Endometrial microvascular endothelial cells (primary cell): ENCODE measurements around the gene CDKAL1. TPM values are rescaled to one million over a fixed set of nuclear protein-coding genes. Genes with fewer than 3 reads are reported as not detected.
"Not testable (repeated sequence)": the region's sequence is repeated elsewhere in the genome, so short reads cannot be mapped to it uniquely, and the experiment has no call there.

ENCODE experiments used
- in situ Hi-C: cut with HindIII; loops from 2 replicates; pipeline ENCODE4 v1.10.0; 2017; ENCODE audit warnings: low sequenced_read_pairs, low pct_unique_long_range_greater_than_20kb; ENCODE audit errors: inconsistent ontology term
- total RNA-seq: library from RNA; depleted of rRNA; stranded (reverse); fragments of >200 nt; gene quantifications from one replicate; pipeline ENCODE4 v1.2.3, GENCODE V29; 2015; ENCODE audit errors: inconsistent ontology term

The CDKAL1 gene
- total RNA-seq, 1 donor from 2014 or later: 15.4 TPM

GRCh38 chr6:20746805-20747558, 212.7 kb downstream of the CDKAL1 start:
- in situ Hi-C loops: no loop called here

- in situ Hi-C loops: no loop called here
Measured at GRCh38 chr6:20747991-20748390, 213.7 kb downstream of the CDKAL1 start.

GRCh38 chr6:20751293-20751935, 217.2 kb downstream of the CDKAL1 start:
- in situ Hi-C loops: no loop called here

- in situ Hi-C loops: no loop called here
Measured at GRCh38 chr6:20755631-20756030, 221.4 kb downstream of the CDKAL1 start.

- in situ Hi-C loops: not testable (repeated sequence)
Measured at GRCh38 chr6:20756584-20757147, 222.4 kb downstream of the CDKAL1 start.

- in situ Hi-C loops: no loop called here
Measured at GRCh38 chr6:20757761-20758160, 223.5 kb downstream of the CDKAL1 start.

GRCh38 chr6:20763296-20763695, 229.0 kb downstream of the CDKAL1 start:
- in situ Hi-C loops: no loop called here

- in situ Hi-C loops: no loop called here
Measured at GRCh38 chr6:20769631-20770030, 235.4 kb downstream of the CDKAL1 start.

- in situ Hi-C loops: no loop called here
Measured at GRCh38 chr6:20770773-20771172, 236.5 kb downstream of the CDKAL1 start.

GRCh38 chr6:20771409-20771808, 237.2 kb downstream of the CDKAL1 start:
- in situ Hi-C loops: no loop called here

GRCh38 chr6:20773822-20774221, 239.6 kb downstream of the CDKAL1 start:
- in situ Hi-C loops: no loop called here

GRCh38 chr6:20775981-20776380, 241.7 kb downstream of the CDKAL1 start:
- in situ Hi-C loops: no loop called here

- in situ Hi-C loops: no loop called here
Measured at GRCh38 chr6:20777801-20778200, 243.5 kb downstream of the CDKAL1 start.

- in situ Hi-C loops: no loop called here
Measured at GRCh38 chr6:20778459-20778858, 244.2 kb downstream of the CDKAL1 start.

- in situ Hi-C loops: no loop called here
Measured at GRCh38 chr6:20778912-20779311, 244.7 kb downstream of the CDKAL1 start.

GRCh38 chr6:20789162-20789561, 254.9 kb downstream of the CDKAL1 start:
- in situ Hi-C loops: no loop called here

- in situ Hi-C loops: no loop called here
Measured at GRCh38 chr6:20790032-20790791, 256.0 kb downstream of the CDKAL1 start.

GRCh38 chr6:20791074-20791473, 256.8 kb downstream of the CDKAL1 start:
- in situ Hi-C loops: no loop called here

GRCh38 chr6:20791944-20792343, 257.7 kb downstream of the CDKAL1 start:
- in situ Hi-C loops: no loop called here
